ENCODE measurements around the gene GRIK5. TPM values are rescaled to one million over a fixed set of nuclear protein-coding genes. Genes with fewer than 3 reads are reported as not detected.

The GRIK5 gene
- total RNA-seq, 1 donor, result under 0.01 TPM

GRCh38 chr19:42086188-42086736 is 16.3 kb upstream of the GRIK5 start:
- peak; percentile 52 for DNase-seq (ENCODE audit: insufficient read length, low spot score, missing footprints)
- no peak for TF ChIP-seq CTCF (IDR thresholded peaks at IDR 0.05; ENCODE audit: extremely low read depth, low read depth, low read length)
- no peak overlapping the region for H3K4me2 ChIP-seq (ENCODE audit: insufficient read depth, low read length)

GRCh38 chr19:42083537-42083936 is 13.5 kb upstream of the GRIK5 start:
- no peaks in the 10 kb centered on the region for H3K27me3 ChIP-seq (ENCODE audit: insufficient read depth, low read length)
- H2AFZ ChIP-seq (ENCODE audit: low read length), result no peak overlapping the region
- no peak overlapping the region for H3K27ac ChIP-seq (ENCODE audit: low read depth, low read length)
- H3K4me3 ChIP-seq (ENCODE audit: insufficient read depth, low read length), result no peak overlapping the region
- H3K4me1 ChIP-seq (ENCODE audit: insufficient read depth, low read length), result peaks cover 11% of the 10 kb centered on the region
- H3K36me3 ChIP-seq (ENCODE audit: insufficient read depth, low read length), result peaks cover 38% of the 10 kb centered on the region
- H3K9me3 ChIP-seq (ENCODE audit: low read depth, low read length), result no peaks in the 10 kb centered on the region
- no peak for TF ChIP-seq CTCF (IDR thresholded peaks at IDR 0.05; ENCODE audit: extremely low read depth, low read depth, low read length)
- H3K79me2 ChIP-seq (ENCODE audit: insufficient read depth, low read length), result peaks cover 39% of the 10 kb centered on the region
- DNase-seq (ENCODE audit: insufficient read length, low spot score, missing footprints), result no peak
- H3K4me2 ChIP-seq (ENCODE audit: insufficient read depth, low read length), result no peak overlapping the region
- H4K20me1 ChIP-seq (ENCODE audit: insufficient read depth, low read length), result peaks cover 26% of the 10 kb centered on the region

More at GRCh38 chr19:42086188-42086736, 16.3 kb upstream of the GRIK5 start:
- no peaks in the 10 kb centered on the region for H3K9me3 ChIP-seq (ENCODE audit: low read depth, low read length)
- H4K20me1 ChIP-seq (ENCODE audit: insufficient read depth, low read length), result peaks cover 12% of the 10 kb centered on the region
- H3K4me3 ChIP-seq (ENCODE audit: insufficient read depth, low read length), result no peak overlapping the region
- H3K27ac ChIP-seq (ENCODE audit: low read depth, low read length), result no peak overlapping the region
- H3K27me3 ChIP-seq (ENCODE audit: insufficient read depth, low read length), result no peaks in the 10 kb centered on the region
- no peak overlapping the region for H2AFZ ChIP-seq (ENCODE audit: low read length)
- H3K4me1 ChIP-seq (ENCODE audit: insufficient read depth, low read length), result peaks cover 17% of the 10 kb centered on the region
- H3K79me2 ChIP-seq (ENCODE audit: insufficient read depth, low read length), result peaks cover 12% of the 10 kb centered on the region
- peaks cover 10% of the 10 kb centered on the region for H3K36me3 ChIP-seq (ENCODE audit: insufficient read depth, low read length)

GRCh38 chr19:42081584-42082203 is 11.7 kb upstream of the GRIK5 start:
- H3K4me2 ChIP-seq (ENCODE audit: insufficient read depth, low read length), result no peak overlapping the region
- DNase-seq (ENCODE audit: insufficient read length, low spot score, missing footprints), result peak; percentile 91
- peaks cover 57% of the 10 kb centered on the region for H3K79me2 ChIP-seq (ENCODE audit: insufficient read depth, low read length)
- peak; percentile 73 for TF ChIP-seq CTCF (IDR thresholded peaks at IDR 0.05; ENCODE audit: extremely low read depth, low read depth, low read length)
- peaks cover 42% of the 10 kb centered on the region for H4K20me1 ChIP-seq (ENCODE audit: insufficient read depth, low read length)
- no peaks in the 10 kb centered on the region for H3K27me3 ChIP-seq (ENCODE audit: insufficient read depth, low read length)
- H3K36me3 ChIP-seq (ENCODE audit: insufficient read depth, low read length), result peaks cover 42% of the 10 kb centered on the region
- H2AFZ ChIP-seq (ENCODE audit: low read length), result no peak overlapping the region
- H3K4me3 ChIP-seq (ENCODE audit: insufficient read depth, low read length), result no peak overlapping the region
- H3K9me3 ChIP-seq (ENCODE audit: low read depth, low read length), result no peaks in the 10 kb centered on the region
- H3K4me1 ChIP-seq (ENCODE audit: insufficient read depth, low read length), result peaks cover 13% of the 10 kb centered on the region
- no peak overlapping the region for H3K27ac ChIP-seq (ENCODE audit: low read depth, low read length)

- Histone ChIP-seq H2AFZ (ENCODE audit: low read length) (no peak overlapping the region), H3K4me1 (ENCODE audit: insufficient read depth, low read length) (peaks cover 13% of the 10 kb centered on the region), H3K27ac (ENCODE audit: low read depth, low read length) (no peak overlapping the region), H3K27me3 (ENCODE audit: insufficient read depth, low read length) (no peaks in the 10 kb centered on the region), H3K4me3 (ENCODE audit: insufficient read depth, low read length) (no peak overlapping the region), H3K36me3 (ENCODE audit: insufficient read depth, low read length) (peaks cover 42% of the 10 kb centered on the region), H3K9me3 (ENCODE audit: low read depth, low read length) (no peaks in the 10 kb centered on the region), H3K79me2 (ENCODE audit: insufficient read depth, low read length) (peaks cover 65% of the 10 kb centered on the region), H4K20me1 (ENCODE audit: insufficient read depth, low read length) (peaks cover 45% of the 10 kb centered on the region), H3K4me2 (ENCODE audit: insufficient read depth, low read length) (no peak overlapping the region)
- no peak for TF ChIP-seq CTCF (IDR thresholded peaks at IDR 0.05; ENCODE audit: extremely low read depth, low read depth, low read length)
- DNase-seq (ENCODE audit: insufficient read length, low spot score, missing footprints), result peak; percentile 23
These were observed 10.9 kb upstream of the GRIK5 start for GRCh38 chr19:42080764-42081375.
